ENCODE measurements around the gene ARHGAP18.

ARHGAP18 gene

DNA sequence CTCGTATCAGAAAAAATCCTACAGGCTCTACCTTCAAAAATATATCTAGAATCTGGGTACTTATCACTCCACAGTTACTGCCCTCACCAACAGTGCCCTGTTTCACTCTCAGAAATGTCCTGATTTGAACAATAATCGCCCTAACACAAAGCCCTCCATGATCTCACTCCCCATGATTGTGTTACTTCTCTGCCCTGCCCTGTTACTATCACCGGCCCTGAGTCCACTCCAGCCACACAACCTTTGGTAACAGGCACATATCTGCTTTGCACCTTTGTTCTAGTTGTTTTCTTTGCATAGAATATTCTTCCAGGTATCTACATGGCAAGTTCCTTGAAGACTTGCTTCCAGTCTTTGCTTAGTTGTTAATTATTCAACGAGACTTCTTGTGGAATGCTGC lies 142.0 kb downstream of the ARHGAP18 start:
- no peak for DNase-seq

DNA sequence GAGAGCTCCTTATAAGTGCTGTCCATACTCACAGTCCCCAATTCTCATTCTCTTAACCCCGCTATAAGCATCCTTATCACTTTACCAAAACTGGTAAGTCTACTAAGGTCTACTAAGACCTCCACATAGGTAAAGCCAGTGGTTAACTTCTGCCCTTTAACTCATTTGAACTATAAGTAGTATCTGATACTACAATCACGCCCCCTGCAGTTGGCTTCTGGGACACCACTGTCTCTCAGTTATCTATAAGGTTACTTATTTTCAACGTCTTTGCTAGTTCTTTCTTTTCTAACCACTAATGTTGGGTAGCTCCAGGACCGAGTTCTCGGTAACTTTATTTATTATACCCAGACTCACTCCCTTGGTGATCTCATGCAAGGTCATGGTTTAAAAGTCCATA lies 142.6 kb downstream of the ARHGAP18 start:
- DNase-seq, result peak; percentile 51

DNA sequence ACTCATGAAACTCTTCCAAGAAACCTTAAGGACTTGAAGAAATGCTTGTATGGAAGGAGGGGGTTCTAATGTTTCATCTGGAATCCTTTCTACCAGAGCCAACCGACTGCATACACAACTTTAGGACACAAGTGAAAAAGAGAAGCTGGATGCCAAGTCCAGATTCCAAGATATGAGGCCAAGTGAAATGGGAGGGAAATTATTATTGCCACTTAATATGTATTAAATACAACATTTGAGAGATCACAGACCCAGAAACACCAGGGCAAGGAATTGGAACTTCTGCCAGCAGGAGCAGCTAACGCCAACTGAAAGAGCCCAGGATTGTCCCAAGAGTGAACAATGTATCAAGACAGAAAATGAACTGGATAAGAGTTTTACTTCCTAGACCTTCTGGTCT lies 144.2 kb downstream of the ARHGAP18 start:
- no peak for DNase-seq

DNA sequence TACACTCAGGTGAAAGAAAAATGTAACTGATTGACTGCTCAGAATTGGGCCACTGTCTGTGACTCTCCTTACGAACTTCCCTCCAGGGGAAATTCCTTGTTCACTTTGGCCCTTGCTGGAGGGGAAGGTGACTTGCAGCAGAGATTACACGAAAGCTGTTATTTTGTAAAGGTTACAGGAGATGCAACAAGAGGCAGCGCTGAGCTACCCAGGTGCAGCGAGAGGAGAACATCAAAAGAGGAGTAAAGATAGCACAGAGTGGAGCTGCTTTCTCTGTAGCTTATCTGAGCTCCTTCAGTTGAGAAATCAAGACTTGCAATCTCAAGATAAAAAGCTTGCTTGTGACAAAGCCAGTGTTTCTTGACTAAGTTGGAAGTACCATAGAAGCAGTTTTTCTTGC lies 144.6 kb downstream of the ARHGAP18 start:
- no peak for DNase-seq

DNA sequence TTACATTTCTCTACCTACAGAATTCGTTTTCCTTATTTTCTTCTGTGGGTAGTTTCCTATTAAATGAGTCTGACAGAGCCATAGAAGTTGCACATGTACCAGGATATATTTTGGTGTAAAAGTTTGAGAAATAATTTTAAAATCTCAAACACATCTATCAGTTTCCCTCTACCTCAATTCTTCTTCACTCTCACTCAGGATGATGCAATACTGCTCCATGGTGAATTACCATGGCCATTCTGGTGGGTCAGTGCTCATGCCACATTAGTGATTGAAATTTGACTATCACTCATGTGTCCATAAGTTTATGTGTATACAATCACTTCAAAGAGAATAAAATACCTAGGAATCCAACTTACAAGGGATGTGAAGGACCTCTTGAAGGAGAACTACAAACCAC lies 151.7 kb downstream of the ARHGAP18 start:
- DNase-seq, result no peak

DNA sequence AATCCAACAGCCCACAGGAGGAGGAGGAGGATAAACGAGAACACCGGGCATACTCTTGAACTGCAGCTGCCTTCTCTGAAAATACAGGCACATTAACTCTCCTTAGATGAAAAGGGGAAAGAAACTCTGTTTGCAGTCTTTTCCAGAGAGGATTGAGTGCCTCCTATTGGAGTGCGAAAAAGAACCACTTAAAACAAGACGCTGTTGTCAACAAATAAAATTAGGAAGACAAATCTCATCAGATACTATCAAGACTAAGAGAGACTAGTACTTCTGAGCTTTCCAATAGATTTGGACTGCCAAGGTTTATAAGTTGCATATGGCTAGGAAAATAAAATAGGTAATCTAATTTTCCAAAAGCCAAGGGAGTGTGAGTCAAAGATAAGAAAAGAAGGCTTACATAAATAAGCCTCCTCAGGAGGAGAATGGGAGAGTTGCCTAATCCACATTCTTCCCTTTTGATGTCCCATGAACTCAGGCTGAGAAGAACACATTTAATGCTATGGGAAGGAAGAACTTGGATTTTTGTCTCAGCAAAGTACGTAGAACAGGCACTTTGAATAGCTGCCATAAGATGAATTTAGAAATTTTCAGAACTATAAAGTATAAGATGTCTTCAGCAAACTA lies 154.7 kb downstream of the ARHGAP18 start:
- no peak for DNase-seq

DNA sequence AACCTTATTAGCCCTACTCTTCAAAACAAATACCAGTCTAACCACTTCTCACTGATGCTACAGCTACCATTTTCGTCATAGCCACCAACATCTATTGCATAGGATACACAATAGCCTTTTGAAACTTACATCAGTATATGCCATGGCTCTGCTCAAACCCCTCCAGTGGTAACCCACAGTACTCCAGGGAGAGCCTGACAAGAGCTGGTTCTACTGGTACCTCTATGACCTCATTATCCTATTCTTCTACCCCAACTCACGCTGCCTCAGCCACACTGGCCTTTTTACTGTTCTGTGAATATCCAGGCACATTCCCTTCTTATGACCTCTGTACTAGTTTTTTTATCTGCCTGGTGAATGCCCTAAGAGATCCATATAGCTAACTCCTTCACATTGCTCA lies 157.6 kb downstream of the ARHGAP18 start:
- DNase-seq, result no peak

DNA sequence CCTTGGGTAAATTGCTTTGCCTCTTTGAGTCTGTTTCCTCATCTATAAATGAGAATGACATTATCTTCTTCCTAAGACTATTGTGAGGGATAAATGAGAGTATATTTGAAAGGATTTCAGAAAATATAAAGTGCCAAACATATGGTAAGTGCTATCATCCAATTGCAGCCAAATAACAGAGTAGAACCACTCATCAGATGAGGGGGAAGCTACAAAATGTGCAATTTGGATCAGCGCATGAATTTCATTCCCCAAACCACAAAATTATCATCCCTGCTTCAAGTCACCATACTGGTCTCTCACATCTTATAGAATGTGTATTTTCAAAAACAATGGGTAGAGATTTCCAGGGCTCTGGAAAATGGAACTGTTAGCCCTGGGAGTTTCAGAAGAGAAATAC lies 158.5 kb downstream of the ARHGAP18 start:
- DNase-seq, result no peak

DNA sequence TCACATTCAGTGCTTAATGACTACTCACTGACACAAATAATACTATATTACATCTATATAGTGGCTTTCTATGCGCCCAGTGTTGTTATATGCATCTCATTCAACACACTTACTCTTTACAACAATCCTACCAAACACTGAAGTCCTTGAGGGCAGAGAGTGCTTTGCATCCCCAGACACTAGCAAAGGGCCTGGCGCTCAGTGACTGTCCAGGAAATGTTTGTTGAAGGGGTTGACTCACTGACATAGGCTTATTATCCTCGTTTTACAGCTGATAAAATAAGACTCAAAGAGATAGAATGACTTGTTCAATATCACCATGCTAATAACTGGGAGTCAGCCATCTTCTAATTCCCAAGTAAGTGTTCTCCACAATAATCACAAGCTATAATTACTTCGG lies 163.3 kb downstream of the ARHGAP18 start:
- DNase-seq, result no peak

DNA sequence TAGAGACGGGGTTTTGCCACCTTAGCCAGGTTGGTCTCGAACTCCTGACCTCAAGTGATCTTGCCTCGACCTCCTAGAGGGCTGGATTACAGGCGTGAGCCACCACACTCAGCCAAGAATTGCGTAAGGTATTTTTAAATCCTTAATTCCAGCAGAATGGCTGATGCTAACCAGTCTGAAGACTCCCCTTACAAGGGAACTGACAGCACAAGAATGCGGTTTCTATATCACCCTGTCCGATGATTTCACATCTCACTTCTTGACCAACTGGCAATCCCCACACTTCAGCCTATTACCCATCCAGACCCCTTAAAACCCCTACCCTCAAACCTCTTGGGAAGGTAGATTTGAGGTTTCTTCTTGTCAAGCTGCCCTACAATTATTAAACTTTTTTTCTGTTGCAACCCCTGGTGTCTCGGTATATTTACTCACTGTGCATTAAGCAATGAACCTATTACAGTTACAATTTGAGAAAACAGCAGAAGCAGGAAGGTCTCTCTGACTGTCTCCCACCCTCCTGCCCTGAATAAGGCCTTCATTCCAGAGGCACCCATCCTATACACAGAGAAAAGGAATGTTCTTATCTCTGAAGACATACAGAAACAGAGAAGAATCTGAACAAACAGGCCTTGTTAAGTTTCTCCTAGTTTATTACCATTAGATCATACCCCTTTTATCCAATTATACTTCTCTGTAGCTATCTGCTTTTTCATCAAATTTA lies 164.9 kb downstream of the ARHGAP18 start:
- no peak for DNase-seq

DNA sequence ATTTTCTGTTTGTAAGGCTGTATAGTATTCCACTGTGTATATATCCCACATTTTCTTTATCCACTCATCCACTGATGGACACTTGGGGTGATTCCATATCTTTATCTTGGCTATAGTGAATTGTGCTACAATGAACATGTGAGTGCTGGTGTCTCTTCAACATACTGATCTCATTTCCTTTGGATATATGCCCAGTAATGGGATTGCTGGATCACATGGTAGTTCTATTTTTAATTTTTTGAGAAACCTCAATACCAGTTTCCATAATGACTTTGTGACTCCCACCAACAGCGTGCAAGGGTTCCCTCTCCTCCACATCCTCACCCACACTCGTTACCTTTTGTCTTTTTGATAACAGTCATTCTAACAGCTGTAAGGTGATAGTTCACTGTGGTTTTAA lies 166.0 kb downstream of the ARHGAP18 start:
- no peak for DNase-seq

DNA sequence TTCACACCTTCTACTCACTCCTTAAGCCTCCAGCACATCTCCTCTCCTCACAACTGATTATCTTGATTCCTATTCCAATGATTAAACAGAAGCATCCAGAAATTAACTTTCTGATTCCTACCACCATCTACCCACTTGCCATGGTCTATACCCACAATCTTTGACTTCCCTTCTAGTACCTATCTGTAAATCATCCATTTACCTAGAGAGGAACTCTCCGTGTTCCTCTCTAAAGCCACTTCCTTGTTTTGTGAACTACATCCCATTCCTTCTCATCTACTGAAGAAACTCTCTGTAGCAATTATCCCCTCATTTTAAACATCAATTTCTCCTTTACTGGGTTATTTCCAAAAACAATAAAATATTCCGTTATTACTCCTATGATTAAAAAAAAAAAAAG lies 167.3 kb downstream of the ARHGAP18 start:
- DNase-seq, result no peak

DNA sequence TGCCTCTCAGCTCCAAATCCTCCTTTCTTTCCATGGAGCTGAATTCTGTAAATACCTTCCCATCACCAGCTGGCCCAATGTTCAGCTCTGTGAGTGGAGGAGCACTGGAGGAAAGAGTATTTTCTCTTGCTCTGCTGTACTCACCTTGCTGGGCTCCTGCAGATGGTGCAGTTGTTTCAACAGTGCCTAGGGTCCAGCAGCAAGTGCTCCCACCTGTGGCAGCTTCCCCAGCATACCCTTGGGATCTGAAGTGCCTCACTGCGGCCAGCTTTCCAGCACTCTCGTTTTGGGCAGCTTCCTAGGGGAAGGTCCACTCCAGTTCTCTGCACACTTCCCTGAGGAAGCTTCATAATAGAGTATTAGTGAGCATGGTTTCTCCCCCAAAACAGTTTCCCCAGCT lies 170.9 kb downstream of the ARHGAP18 start:
- no peak for DNase-seq

DNA sequence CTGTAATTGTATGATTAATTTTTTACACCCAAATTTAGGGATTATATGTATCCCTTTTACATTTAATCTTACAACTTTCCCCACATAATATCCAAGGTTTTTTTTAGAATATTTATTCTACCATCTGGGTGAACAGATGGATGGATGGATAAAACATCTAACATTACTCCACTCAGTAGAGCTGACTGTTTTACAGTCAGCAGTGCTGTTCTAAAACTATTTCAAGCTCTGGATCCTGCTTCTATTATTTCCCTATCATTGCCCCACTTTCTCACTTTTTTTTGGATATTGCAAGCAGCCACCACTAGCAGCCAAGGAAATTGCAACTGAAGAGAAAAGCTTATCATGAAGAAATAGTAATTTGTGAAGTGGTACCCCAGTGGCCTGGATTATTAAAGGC lies 173.7 kb downstream of the ARHGAP18 start:
- no peak for DNase-seq

DNA sequence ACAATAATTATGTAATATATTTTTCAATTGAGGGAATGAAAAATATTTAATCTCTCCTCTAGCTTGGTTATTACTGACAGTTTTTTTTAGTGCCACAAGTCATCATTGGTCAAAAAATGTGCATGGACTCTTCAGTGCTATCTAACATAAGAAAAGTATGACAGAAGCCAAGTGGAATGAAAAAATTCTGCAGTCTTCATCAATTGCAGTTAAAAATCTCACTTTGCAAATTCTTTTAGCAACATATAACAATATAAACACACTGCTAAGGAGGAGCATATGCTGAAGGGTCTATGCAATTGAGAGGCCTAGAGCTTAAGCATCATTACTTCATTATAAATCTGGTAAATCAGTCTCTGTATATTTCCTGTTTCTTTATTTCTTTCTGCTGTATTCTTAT lies 175.1 kb downstream of the ARHGAP18 start:
- DNase-seq, result no peak

All from stimulated activated CD4-positive, alpha-beta T cell treated with anti-CD3 and anti-CD28 coated beads, Interleukin-4, amount 100 ng/mL, for 1 hour (primary cell).